Ovary (tissue), 3 donors: ENCODE data around the gene GPR84.
A peak's percentile ranks its signal among the peaks of the same experiment; 100 is the strongest.

Experiments used
- EP300 ChIP-seq: sonication (generic); formaldehyde crosslinking; IDR thresholded peaks from one replicate; pipeline ENCODE4 v1.6.1; 2017; ENCODE audit warnings: antibody characterized with exemption
- POLR2A ChIP-seq: fragments of 450-650 bp; IDR thresholded peaks from one replicate; pipeline ENCODE4 v1.6.1; 2017; ENCODE audit warnings: antibody characterized with exemption, mild to moderate bottlenecking, moderate library complexity
- TF ChIP-seq, protein P1 (sequence below), 3 donors: fragments of 450-650 bp in 2 of 3; fragments of 200-600 bp in 1 of 3; IDR thresholded peaks; one replicate each; pipeline versions ENCODE4 v1.5.1 to v1.8.0; 2016 to 2022; ENCODE audit warnings: antibody characterized with exemption in 3 of 3, mild to moderate bottlenecking in 1 of 3
- donor health status: DM: no; HTN: no; CAD: no.

DNA sequence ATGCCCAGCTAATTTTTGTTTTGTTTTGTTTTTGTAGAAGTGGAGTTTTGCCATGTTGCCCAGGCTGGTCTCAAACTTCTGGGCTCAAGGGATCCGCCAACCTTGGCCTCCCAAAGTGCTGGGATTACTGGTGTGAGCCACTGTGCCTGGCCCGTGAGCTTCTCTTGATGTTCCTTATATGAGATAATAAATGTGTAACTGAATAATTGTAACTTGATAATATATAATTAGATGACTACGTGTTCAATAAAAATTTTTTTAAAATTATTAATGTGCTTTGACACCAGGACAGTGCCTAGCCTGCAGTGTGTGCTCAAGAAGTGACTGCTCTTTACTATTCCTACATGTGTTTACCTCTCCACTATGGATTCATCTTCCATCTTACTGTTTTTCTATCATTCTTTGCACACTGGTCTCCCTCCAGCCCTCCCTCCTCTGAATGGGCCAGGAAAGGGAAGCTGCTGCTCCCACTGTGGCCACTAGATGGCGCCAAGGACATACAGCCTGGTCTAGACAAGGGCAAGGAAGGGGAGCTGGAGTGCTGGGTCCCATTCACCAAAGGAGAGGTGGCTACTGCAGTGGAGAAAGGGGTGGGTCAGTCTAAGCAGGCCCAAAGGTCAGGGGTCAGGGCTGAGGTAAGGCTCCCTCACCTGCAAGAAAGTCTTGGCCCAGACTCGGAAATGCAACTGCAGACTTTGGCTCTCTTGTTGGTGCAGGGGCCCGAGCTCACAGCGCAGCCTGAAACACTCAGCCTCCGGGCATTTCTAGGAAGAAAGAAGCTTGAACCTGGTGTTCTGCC, 34.9 kb upstream of the GPR84 start:
- TF ChIP-seq, protein P1, sequence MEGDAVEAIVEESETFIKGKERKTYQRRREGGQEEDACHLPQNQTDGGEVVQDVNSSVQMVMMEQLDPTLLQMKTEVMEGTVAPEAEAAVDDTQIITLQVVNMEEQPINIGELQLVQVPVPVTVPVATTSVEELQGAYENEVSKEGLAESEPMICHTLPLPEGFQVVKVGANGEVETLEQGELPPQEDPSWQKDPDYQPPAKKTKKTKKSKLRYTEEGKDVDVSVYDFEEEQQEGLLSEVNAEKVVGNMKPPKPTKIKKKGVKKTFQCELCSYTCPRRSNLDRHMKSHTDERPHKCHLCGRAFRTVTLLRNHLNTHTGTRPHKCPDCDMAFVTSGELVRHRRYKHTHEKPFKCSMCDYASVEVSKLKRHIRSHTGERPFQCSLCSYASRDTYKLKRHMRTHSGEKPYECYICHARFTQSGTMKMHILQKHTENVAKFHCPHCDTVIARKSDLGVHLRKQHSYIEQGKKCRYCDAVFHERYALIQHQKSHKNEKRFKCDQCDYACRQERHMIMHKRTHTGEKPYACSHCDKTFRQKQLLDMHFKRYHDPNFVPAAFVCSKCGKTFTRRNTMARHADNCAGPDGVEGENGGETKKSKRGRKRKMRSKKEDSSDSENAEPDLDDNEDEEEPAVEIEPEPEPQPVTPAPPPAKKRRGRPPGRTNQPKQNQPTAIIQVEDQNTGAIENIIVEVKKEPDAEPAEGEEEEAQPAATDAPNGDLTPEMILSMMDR (IDR thresholded peaks at IDR 0.05): peak; percentile 90 to 96 (median 95)
- TF ChIP-seq EP300 (no peak), POLR2A (peak; percentile 27)
